ACC112 (cell line): ENCODE measurements around the gene PICALM.
A peak's percentile ranks its signal among the peaks of the same experiment; 100 is the strongest.

Source experiments
- H2AFZ ChIP-seq: fragments of 200-600 bp; sonication (generic); one replicate; pipeline ENCODE4 v1.6.0; 2017; ENCODE audit warnings: antibody characterized with exemption, low read length; ENCODE audit not compliant: unreplicated experiment
- H3K27ac ChIP-seq: fragments of 200-600 bp; sonication (generic); 2 replicates; pipeline ENCODE4 v1.5.1; 2014; ENCODE audit warnings: low read depth, mild to moderate bottlenecking, antibody characterized with exemption, low read length, moderate library complexity
- H3K27me3 ChIP-seq: fragments of 200-600 bp; sonication (generic); 2 replicates; pipeline ENCODE4 v1.6.1; 2014; ENCODE audit warnings: mild to moderate bottlenecking, antibody characterized with exemption, low read length, moderate library complexity, mixed read lengths; ENCODE audit not compliant: insufficient read depth
- H3K36me3 ChIP-seq: fragments of 200-600 bp; sonication (generic); 2 replicates; pipeline ENCODE4 v1.6.1; 2016; ENCODE audit warnings: mild to moderate bottlenecking, antibody characterized with exemption, low read length, moderate library complexity, mixed read lengths; ENCODE audit not compliant: insufficient read depth
- H3K4me1 ChIP-seq: fragments of 200-600 bp; sonication (generic); one replicate; pipeline ENCODE4 v1.6.1; 2016; ENCODE audit warnings: low read length, mixed read lengths; ENCODE audit not compliant: insufficient read depth, unreplicated experiment, control insufficient read depth
- H3K4me3 ChIP-seq: fragments of 200-600 bp; sonication (generic); 2 replicates; pipeline ENCODE4 v1.5.1; 2014; ENCODE audit warnings: mild to moderate bottlenecking, low read depth, low read length
- H3K79me2 ChIP-seq: fragments of 200-600 bp; sonication (generic); one replicate; pipeline ENCODE4 v1.6.0; 2016; ENCODE audit warnings: low read length; ENCODE audit not compliant: control insufficient read depth, unreplicated experiment, insufficient read depth

Gene PICALM

GRCh38 chr11:86050196-86050709 is 18.6 kb downstream of the PICALM start:
- H3K79me2 ChIP-seq: peaks cover 98% of the 10 kb centered on the region
- no peak overlapping the region for H3K4me3 ChIP-seq
- H3K36me3 ChIP-seq: no peaks in the 10 kb centered on the region
- no peak overlapping the region for H2AFZ ChIP-seq
- no peaks in the 10 kb centered on the region for H3K27me3 ChIP-seq
- no peak overlapping the region for H3K27ac ChIP-seq
- H3K4me1 ChIP-seq: peaks cover 33% of the 10 kb centered on the region

- peak overlapping the region; percentile 2; the same call in 1 of the 2 replicates for H3K4me3 ChIP-seq
- H3K27me3 ChIP-seq: no peaks in the 10 kb centered on the region
- no peak overlapping the region for H2AFZ ChIP-seq
- peaks cover 98% of the 10 kb centered on the region for H3K79me2 ChIP-seq
- H3K4me1 ChIP-seq: peaks cover 56% of the 10 kb centered on the region
- H3K36me3 ChIP-seq: no peaks in the 10 kb centered on the region
- H3K27ac ChIP-seq: peak overlapping the region; percentile 58
Measured at GRCh38 chr11:86047275-86047991, 21.5 kb downstream of the PICALM start.

DNA sequence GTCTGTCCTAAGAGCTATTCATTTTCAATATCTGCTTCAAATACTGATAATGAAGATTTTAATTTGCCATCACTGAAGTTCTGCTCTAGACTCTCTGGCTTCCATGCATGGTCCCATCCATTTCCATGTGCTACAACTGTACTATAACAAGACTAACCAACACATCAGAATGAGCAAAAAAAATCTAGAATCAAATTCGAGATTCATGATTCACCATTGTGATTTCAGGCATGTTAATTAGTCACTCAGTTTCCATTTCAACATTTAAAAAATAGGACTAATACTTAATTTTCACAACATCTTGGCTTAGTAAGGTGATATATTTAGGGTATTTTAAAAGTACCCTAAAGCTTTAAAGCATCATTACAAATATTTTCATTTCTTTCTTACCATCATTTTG is 22.8 kb downstream of the PICALM start:
- H3K27ac ChIP-seq: peak overlapping the region; percentile 58
- H3K4me3 ChIP-seq: peak overlapping the region; percentile 2; the same call in 1 of the 2 replicates
- no peak overlapping the region for H2AFZ ChIP-seq
- peaks cover 98% of the 10 kb centered on the region for H3K79me2 ChIP-seq
- no peaks in the 10 kb centered on the region for H3K27me3 ChIP-seq
- peaks cover 60% of the 10 kb centered on the region for H3K4me1 ChIP-seq
- no peaks in the 10 kb centered on the region for H3K36me3 ChIP-seq

DNA sequence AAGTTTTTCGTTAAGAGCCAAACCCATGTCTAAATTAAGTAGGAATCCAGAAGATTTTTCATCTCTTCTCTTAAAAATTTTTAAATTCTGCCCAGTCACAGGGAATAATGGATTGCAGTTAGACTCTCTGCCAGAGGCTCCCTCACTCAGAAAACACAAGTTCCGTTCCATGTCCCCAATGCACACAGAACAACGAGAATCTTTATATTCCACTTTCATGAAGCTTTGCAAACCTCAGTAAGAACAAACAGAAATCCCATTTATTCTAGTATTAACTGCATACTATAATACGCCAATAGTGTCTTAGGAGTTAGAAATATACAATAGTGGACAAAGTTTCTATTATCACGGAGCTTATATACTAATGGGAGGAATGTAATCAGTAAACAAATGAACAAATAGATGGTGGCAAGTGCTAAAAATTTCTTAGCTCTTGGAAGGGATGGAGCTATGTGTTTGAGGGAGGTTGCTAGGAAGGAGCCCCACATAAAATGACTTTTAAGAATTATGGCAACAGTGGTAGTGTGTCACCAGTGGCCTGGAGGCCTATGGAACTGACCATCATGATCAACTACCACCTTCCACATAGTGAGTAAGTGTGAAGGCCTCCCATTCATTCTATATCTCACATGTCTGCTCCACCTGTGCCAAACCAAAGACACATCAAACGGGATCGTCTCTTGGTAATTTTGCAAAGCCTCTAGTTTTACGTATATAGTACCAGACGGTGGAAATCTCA is 24.9 kb downstream of the PICALM start:
- peaks cover 99% of the 10 kb centered on the region for H3K79me2 ChIP-seq
- H2AFZ ChIP-seq: no peak overlapping the region
- peaks cover 61% of the 10 kb centered on the region for H3K4me1 ChIP-seq
- H3K27me3 ChIP-seq: no peaks in the 10 kb centered on the region
- H3K36me3 ChIP-seq: no peaks in the 10 kb centered on the region
- H3K27ac ChIP-seq: peak overlapping the region; percentile 39; the same call in 1 of the 2 replicates
- H3K4me3 ChIP-seq: no peak overlapping the region

GRCh38 chr11:86041975-86042378 is 26.9 kb downstream of the PICALM start:
- Histone ChIP-seq H3K27me3 (no peaks in the 10 kb centered on the region), H3K36me3 (no peaks in the 10 kb centered on the region), H2AFZ (peak overlapping the region; percentile 23), H3K79me2 (peaks cover 96% of the 10 kb centered on the region), H3K27ac (peak overlapping the region; percentile 54), H3K4me1 (peaks cover 46% of the 10 kb centered on the region), H3K4me3 (peak overlapping the region; percentile 70)

DNA sequence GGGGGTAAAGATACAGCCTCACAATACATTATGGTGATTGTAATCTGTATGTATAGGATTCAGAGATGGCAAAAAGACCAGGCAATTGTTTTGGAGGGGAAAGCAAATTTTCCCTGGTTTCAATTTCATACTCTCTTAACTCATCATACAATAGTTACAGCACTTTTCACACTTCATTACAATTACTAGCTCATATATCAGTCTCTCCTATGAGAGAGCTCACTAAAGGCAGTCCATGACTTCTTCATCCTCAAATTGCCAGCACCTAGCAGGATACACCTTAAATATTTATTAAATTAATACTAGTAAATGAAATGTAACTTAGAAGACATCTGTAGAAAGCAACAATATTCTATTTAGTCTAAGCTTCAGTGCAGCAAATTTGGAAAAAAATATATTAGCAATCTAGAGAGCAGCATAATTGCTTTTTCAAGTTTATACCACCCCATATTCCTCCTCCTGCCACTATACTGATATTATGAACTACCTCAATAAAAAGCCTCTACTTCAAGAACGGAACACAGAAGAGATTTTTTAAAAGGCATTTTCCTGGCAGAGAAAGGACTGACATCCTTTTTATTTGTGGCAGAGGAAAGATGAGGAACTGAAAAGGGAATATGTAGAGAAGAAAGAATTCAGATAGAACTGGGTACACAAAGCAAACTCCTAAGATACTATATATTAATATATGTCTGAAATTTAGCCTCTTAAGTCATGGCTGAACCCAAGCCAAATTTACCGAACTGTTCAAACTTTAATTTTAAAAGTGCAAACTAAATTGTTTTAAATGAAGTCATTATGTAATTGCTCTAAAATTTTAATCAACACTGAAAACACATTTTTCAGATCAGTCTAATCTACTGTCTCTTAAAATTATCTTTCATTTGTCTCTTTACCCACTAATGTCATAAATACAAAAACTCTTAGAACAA is 27.7 kb downstream of the PICALM start:
- no peaks in the 10 kb centered on the region for H3K36me3 ChIP-seq
- H3K4me3 ChIP-seq: peak overlapping the region; percentile 70
- H3K27me3 ChIP-seq: no peaks in the 10 kb centered on the region
- H3K27ac ChIP-seq: peak overlapping the region; percentile 54
- peaks cover 38% of the 10 kb centered on the region for H3K4me1 ChIP-seq
- H3K79me2 ChIP-seq: peaks cover 94% of the 10 kb centered on the region
- H2AFZ ChIP-seq: peak overlapping the region; percentile 23

DNA sequence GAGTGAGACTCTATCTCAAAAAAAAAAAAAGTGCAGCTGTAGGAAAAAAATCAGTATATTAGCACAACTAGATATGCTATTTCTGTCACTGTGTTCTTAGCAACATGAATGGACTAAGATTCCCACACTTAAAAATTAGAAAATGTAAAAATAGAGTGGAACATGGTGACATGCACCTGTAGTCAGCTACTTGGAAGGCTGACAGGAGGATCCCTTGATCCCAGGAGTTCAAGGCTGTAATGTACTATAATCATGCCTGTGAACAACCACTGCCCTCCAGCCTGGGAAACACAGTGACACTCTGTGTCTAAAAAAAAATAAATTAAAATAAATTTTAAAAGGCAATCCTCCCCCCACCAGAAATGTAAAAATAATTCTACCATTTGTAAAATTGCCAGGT is 29.8 kb downstream of the PICALM start:
- Histone ChIP-seq H3K79me2 (peaks cover 92% of the 10 kb centered on the region), H3K4me3 (no peak overlapping the region), H3K4me1 (peaks cover 25% of the 10 kb centered on the region), H3K27ac (no peak overlapping the region), H2AFZ (no peak overlapping the region), H3K36me3 (no peaks in the 10 kb centered on the region), H3K27me3 (no peaks in the 10 kb centered on the region)

DNA sequence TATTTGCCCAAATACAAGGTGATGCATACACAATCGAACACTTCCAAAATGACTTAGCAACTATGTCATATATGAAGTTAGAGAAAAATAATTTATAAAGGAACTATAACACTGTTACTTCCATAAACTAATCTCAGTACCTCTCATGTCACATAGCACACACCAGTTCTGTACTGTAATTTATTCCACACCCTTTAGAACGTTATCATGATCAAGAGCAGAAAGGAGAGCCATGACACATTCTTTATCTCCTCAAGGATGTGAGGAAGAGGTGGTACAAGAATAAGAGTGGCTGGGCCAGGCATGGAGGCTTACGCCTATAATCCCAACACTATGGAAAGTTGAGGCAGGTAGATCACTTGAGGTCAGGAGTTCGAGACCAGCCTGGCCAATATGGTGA is 31.1 kb downstream of the PICALM start:
- Histone ChIP-seq H3K27ac (no peak overlapping the region), H2AFZ (no peak overlapping the region), H3K4me1 (peaks cover 15% of the 10 kb centered on the region), H3K4me3 (no peak overlapping the region), H3K27me3 (no peaks in the 10 kb centered on the region), H3K79me2 (peaks cover 92% of the 10 kb centered on the region), H3K36me3 (no peaks in the 10 kb centered on the region)

DNA sequence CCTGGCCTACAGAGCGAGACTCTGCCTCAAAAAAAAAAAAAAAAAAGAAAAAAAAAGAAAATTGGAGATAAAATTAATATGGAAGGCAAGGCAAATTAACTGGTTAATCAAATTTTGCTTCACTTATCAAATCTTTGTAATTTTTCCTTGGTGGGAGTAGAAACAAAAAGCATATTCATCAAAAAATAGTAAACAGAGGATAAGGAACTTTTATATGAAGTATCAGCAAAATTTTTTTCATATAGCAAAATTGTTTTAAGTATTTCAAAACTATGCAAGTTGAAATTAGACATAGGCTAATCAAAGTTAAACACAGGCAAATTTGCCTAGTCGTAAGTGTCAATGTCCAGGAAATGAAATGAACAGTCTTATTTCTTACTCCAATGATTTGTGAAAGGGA is 33.0 kb downstream of the PICALM start:
- H3K27ac ChIP-seq: no peak overlapping the region
- no peaks in the 10 kb centered on the region for H3K36me3 ChIP-seq
- no peaks in the 10 kb centered on the region for H3K27me3 ChIP-seq
- no peak overlapping the region for H3K4me3 ChIP-seq
- H2AFZ ChIP-seq: no peak overlapping the region
- H3K79me2 ChIP-seq: peaks cover 88% of the 10 kb centered on the region
- peaks cover 7% of the 10 kb centered on the region for H3K4me1 ChIP-seq

DNA sequence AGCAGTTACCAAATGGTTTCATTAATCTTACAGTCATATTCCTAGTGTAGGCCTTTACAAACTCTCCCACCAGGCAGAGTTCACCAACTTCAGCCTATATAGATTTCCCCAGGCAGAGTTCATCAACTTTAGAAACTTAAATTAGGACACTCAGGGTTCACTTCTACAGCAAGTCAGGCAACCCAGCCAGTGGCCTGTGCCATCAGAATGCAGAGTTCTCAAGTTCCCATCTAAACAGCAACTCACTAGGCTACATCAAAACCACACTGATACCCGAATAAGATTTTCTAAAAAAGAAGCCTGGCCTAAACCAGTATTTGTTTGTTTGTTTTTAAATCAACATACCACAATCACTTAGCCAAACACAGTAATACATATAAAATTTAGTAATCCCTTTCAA is 33.7 kb downstream of the PICALM start:
- Histone ChIP-seq H3K4me1 (peaks cover 3% of the 10 kb centered on the region), H2AFZ (no peak overlapping the region), H3K27ac (no peak overlapping the region), H3K36me3 (0 out of 2 replicates have a peak, but pooled peaks cover 5% of the 10 kb centered on the region), H3K27me3 (no peaks in the 10 kb centered on the region), H3K4me3 (no peak overlapping the region), H3K79me2 (peaks cover 88% of the 10 kb centered on the region)
